ENCODE results near the gene VN1R4. TPM values are rescaled to one million over a fixed set of nuclear protein-coding genes. Genes with fewer than 3 reads are reported as not detected.
"Not testable (repeated sequence)": the region's sequence is repeated elsewhere in the genome, so short reads cannot be mapped to it uniquely, and the experiment has no call there.

Gene VN1R4
- not detected for total RNA-seq

- H3K27ac Mint-ChIP-seq; H3K4me3 Mint-ChIP-seq; H3K4me1 Mint-ChIP-seq (ENCODE audit: low read depth in 2 of 2); DNase-seq (ENCODE audit: low spot score); ATAC-seq: not testable (repeated sequence)
- peaks cover 17 to 18% of the 10 kb centered on the region in 2 donors for H3K27me3 Mint-ChIP-seq
- peaks cover 19% of the 10 kb centered on the region for H3K36me3 Mint-ChIP-seq
- peaks cover 21% of the 10 kb centered on the region for H3K9me3 Mint-ChIP-seq
Observed at GRCh38 chr19:53267623-53268022, at the start of gene VN1R4. Gene VN1R4, minus strand, starts transcription at chr19:53267723. Its CDS starts 58 bp downstream, at chr19:53267665.

GRCh38 chr19:53311897-53312296 lies 44.4 kb upstream of the VN1R4 start:
- Mint-ChIP-seq H3K27ac (no peak overlapping the region), H3K4me3 (no peak overlapping the region), H3K9me3 (peaks cover 11% of the 10 kb centered on the region), H3K36me3 (peaks cover 8% of the 10 kb centered on the region), H3K4me1 (ENCODE audit: low read depth in 2 of 2) (no peaks in the 10 kb centered on the region), H3K27me3 (peaks cover 24 to 27% of the 10 kb centered on the region in 2 donors)
- DNase-seq (ENCODE audit: low spot score) (no peak), ATAC-seq (no peak)

GRCh38 chr19:53311044-53311443 lies 43.5 kb upstream of the VN1R4 start:
- Mint-ChIP-seq H3K4me1 (ENCODE audit: low read depth in 2 of 2) (no peaks in the 10 kb centered on the region), H3K4me3 (no peak overlapping the region), H3K36me3 (peaks cover 8% of the 10 kb centered on the region), H3K27me3 (peaks cover 30 to 32% of the 10 kb centered on the region in 2 donors), H3K9me3 (peaks cover 15% of the 10 kb centered on the region), H3K27ac (no peak overlapping the region)
- DNase-seq (ENCODE audit: low spot score): no peak
- no peak for ATAC-seq

GRCh38 chr19:53308339-53308811 lies 40.9 kb upstream of the VN1R4 start:
- Mint-ChIP-seq H3K4me3 (no peak overlapping the region), H3K27ac (no peak overlapping the region), H3K9me3 (peaks cover 18% of the 10 kb centered on the region), H3K36me3 (peaks cover 8% of the 10 kb centered on the region), H3K27me3 (peaks cover 28 to 29% of the 10 kb centered on the region in 2 donors), H3K4me1 (ENCODE audit: low read depth in 2 of 2) (no peaks in the 10 kb centered on the region)
- DNase-seq (ENCODE audit: low spot score) (no peak), ATAC-seq (no peak)

GRCh38 chr19:53301341-53301740 lies 33.8 kb upstream of the VN1R4 start:
- H3K4me1 Mint-ChIP-seq (ENCODE audit: low read depth in 2 of 2); H3K36me3 Mint-ChIP-seq; H3K4me3 Mint-ChIP-seq; DNase-seq (ENCODE audit: low spot score); ATAC-seq; H3K27ac Mint-ChIP-seq: not testable (repeated sequence)
- Mint-ChIP-seq H3K9me3 (peaks cover 15% of the 10 kb centered on the region), H3K27me3 (peaks cover 4 to 10% of the 10 kb centered on the region in 2 donors)

- Mint-ChIP-seq H3K9me3 (peaks cover 15% of the 10 kb centered on the region), H3K27ac (no peak overlapping the region), H3K36me3 (peaks cover 8% of the 10 kb centered on the region), H3K4me3 (no peak overlapping the region), H3K4me1 (ENCODE audit: low read depth in 2 of 2) (no peaks in the 10 kb centered on the region), H3K27me3 (no peaks in the 10 kb centered on the region)
- ATAC-seq (no peak), DNase-seq (ENCODE audit: low spot score) (no peak)
Observed at GRCh38 chr19:53294786-53295441, 27.4 kb upstream of the VN1R4 start.

GRCh38 chr19:53290758-53291549 lies 23.4 kb upstream of the VN1R4 start:
- no peak for ATAC-seq
- H3K27me3 Mint-ChIP-seq: no peaks in the 10 kb centered on the region
- peaks cover 2% of the 10 kb centered on the region for H3K36me3 Mint-ChIP-seq
- peaks cover 13% of the 10 kb centered on the region for H3K9me3 Mint-ChIP-seq
- no peak overlapping the region for H3K4me3 Mint-ChIP-seq
- no peak overlapping the region for H3K27ac Mint-ChIP-seq
- no peaks in the 10 kb centered on the region for H3K4me1 Mint-ChIP-seq (ENCODE audit: low read depth in 2 of 2)
- DNase-seq (ENCODE audit: low spot score): no peak

GRCh38 chr19:53285087-53285486 lies 17.6 kb upstream of the VN1R4 start:
- no peaks in the 10 kb centered on the region for H3K4me1 Mint-ChIP-seq (ENCODE audit: low read depth in 2 of 2)
- no peaks in the 10 kb centered on the region for H3K36me3 Mint-ChIP-seq
- DNase-seq (ENCODE audit: low spot score) (no peak), ATAC-seq (no peak)
- peaks cover 3% of the 10 kb centered on the region for H3K9me3 Mint-ChIP-seq
- no peaks in the 10 kb centered on the region for H3K27me3 Mint-ChIP-seq
- no peak overlapping the region for H3K27ac Mint-ChIP-seq
- H3K4me3 Mint-ChIP-seq: no peak overlapping the region

- not testable (repeated sequence) for H3K27me3 Mint-ChIP-seq; H3K9me3 Mint-ChIP-seq; H3K4me3 Mint-ChIP-seq; H3K27ac Mint-ChIP-seq; ATAC-seq; H3K36me3 Mint-ChIP-seq; DNase-seq (ENCODE audit: low spot score); H3K4me1 Mint-ChIP-seq (ENCODE audit: low read depth in 2 of 2)
Observed at GRCh38 chr19:53281947-53282346, 14.4 kb upstream of the VN1R4 start.

- H3K27me3 Mint-ChIP-seq: peaks cover 11 to 16% of the 10 kb centered on the region in 2 donors
- no peak for DNase-seq (ENCODE audit: low spot score)
- no peak for ATAC-seq
- peaks cover 21% of the 10 kb centered on the region for H3K36me3 Mint-ChIP-seq
- no peak overlapping the region for H3K4me3 Mint-ChIP-seq
- H3K9me3 Mint-ChIP-seq: peaks cover 20% of the 10 kb centered on the region
- no peaks in the 10 kb centered on the region for H3K4me1 Mint-ChIP-seq (ENCODE audit: low read depth in 2 of 2)
- no peak overlapping the region for H3K27ac Mint-ChIP-seq
Observed at GRCh38 chr19:53275480-53275879, 8.0 kb upstream of the VN1R4 start.

- H3K9me3 Mint-ChIP-seq: peaks cover 17% of the 10 kb centered on the region
- ATAC-seq (no peak), DNase-seq (ENCODE audit: low spot score) (no peak)
- peaks cover 21% of the 10 kb centered on the region for H3K36me3 Mint-ChIP-seq
- no peaks in the 10 kb centered on the region for H3K4me1 Mint-ChIP-seq (ENCODE audit: low read depth in 2 of 2)
- H3K4me3 Mint-ChIP-seq: no peak overlapping the region
- peaks cover 10 to 16% of the 10 kb centered on the region in 2 donors for H3K27me3 Mint-ChIP-seq
- H3K27ac Mint-ChIP-seq: no peak overlapping the region
Observed at GRCh38 chr19:53272044-53272443, 4.5 kb upstream of the VN1R4 start.

GRCh38 chr19:53269861-53270260 lies 2.3 kb upstream of the VN1R4 start:
- H3K9me3 Mint-ChIP-seq: peaks cover 21% of the 10 kb centered on the region
- H3K36me3 Mint-ChIP-seq: peaks cover 21% of the 10 kb centered on the region
- H3K4me1 Mint-ChIP-seq (ENCODE audit: low read depth in 2 of 2); ATAC-seq; H3K27ac Mint-ChIP-seq; DNase-seq (ENCODE audit: low spot score); H3K4me3 Mint-ChIP-seq: not testable (repeated sequence)
- H3K27me3 Mint-ChIP-seq: peaks cover 16 to 18% of the 10 kb centered on the region in 2 donors

GRCh38 chr19:53257715-53258342 lies 9.7 kb downstream of the VN1R4 start, which contains the start of gene VN1R2:
Gene VN1R2, plus strand, starts transcription at chr19:53258292. Its CDS starts 84 bp downstream, at chr19:53258376.
- not testable (repeated sequence) for H3K27ac Mint-ChIP-seq; ATAC-seq; DNase-seq (ENCODE audit: low spot score); H3K4me3 Mint-ChIP-seq; H3K4me1 Mint-ChIP-seq (ENCODE audit: low read depth in 2 of 2)
- peaks cover 24% of the 10 kb centered on the region for H3K36me3 Mint-ChIP-seq
- peaks cover 7 to 14% of the 10 kb centered on the region in 2 donors for H3K27me3 Mint-ChIP-seq
- H3K9me3 Mint-ChIP-seq: peaks cover 16% of the 10 kb centered on the region

Data from natural killer cell treated with Interleukin-12 subunit alpha and Interleukin-12 subunit beta and Interleukin-15 and Interleukin-18, amount 100 ng/mL, for 72 hours (primary cell).